Neural crest cell (in vitro differentiated cells): Measurements from ENCODE around the gene ADAM23. TPM values are rescaled to one million over a fixed set of nuclear protein-coding genes. Genes with fewer than 3 reads are reported as not detected.
A peak's percentile ranks its signal among the peaks of the same experiment; 100 is the strongest.

Experiments used
- DNase-seq: peaks from one replicate; pipeline ENCODE4 v3.0.0; 2021; ENCODE audit warnings: low read depth, mixed read lengths, low spot score
- H3K27ac Mint-ChIP-seq: one replicate; pipeline ENCODE4 v1.8.0; 2021; ENCODE audit warnings: mild to moderate bottlenecking, mixed read lengths; ENCODE audit not compliant: unreplicated experiment
- H3K27me3 Mint-ChIP-seq: 2 replicates; pipeline ENCODE4 v1.8.0; 2021; ENCODE audit warnings: low read depth, mild to moderate bottlenecking, mixed read lengths
- H3K36me3 Mint-ChIP-seq: 2 replicates; pipeline ENCODE4 v1.8.0; 2021; ENCODE audit warnings: low read depth, mild to moderate bottlenecking, mixed read lengths
- H3K4me1 Mint-ChIP-seq: 2 replicates; pipeline ENCODE4 v1.8.0; 2021; ENCODE audit warnings: mixed read lengths
- H3K4me3 Mint-ChIP-seq: one replicate; pipeline ENCODE4 v1.8.0; 2021; ENCODE audit warnings: mild to moderate bottlenecking, mixed read lengths
- H3K9me3 Mint-ChIP-seq: 2 replicates; pipeline ENCODE4 v1.8.0; 2021; ENCODE audit warnings: mixed read lengths
- total RNA-seq: library from RNA; stranded (reverse); gene quantifications from 2 replicates; pipeline ENCODE4 v1.2.1, GENCODE V29; 2021
- TF ChIP-seq, protein P1 (sequence below): fragments of 200-600 bp; sonication (generic); conservative IDR thresholded peaks from 2 replicates; pipeline ENCODE4 v1.5.0; 2021; ENCODE audit warnings: antibody characterized with exemption, mild to moderate bottlenecking

ADAM23 gene
- total RNA-seq, 1 donor from 2014 or later, result 31.2 TPM

GRCh38 chr2:206642075-206643025 lies 199.0 kb downstream of the ADAM23 start, which contains the start of gene FAM237A:
TSS of gene FAM237A (plus strand) at chr2:206642487. CDS start at chr2:206644237, 1,750 bp downstream.
- no peaks in the 10 kb centered on the region for H3K36me3 Mint-ChIP-seq
- DNase-seq, result peak; percentile 76
- H3K27me3 Mint-ChIP-seq, result peaks cover 29% of the 10 kb centered on the region
- H3K4me1 Mint-ChIP-seq, result peaks cover 6% of the 10 kb centered on the region
- TF ChIP-seq, protein P1, sequence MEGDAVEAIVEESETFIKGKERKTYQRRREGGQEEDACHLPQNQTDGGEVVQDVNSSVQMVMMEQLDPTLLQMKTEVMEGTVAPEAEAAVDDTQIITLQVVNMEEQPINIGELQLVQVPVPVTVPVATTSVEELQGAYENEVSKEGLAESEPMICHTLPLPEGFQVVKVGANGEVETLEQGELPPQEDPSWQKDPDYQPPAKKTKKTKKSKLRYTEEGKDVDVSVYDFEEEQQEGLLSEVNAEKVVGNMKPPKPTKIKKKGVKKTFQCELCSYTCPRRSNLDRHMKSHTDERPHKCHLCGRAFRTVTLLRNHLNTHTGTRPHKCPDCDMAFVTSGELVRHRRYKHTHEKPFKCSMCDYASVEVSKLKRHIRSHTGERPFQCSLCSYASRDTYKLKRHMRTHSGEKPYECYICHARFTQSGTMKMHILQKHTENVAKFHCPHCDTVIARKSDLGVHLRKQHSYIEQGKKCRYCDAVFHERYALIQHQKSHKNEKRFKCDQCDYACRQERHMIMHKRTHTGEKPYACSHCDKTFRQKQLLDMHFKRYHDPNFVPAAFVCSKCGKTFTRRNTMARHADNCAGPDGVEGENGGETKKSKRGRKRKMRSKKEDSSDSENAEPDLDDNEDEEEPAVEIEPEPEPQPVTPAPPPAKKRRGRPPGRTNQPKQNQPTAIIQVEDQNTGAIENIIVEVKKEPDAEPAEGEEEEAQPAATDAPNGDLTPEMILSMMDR, result no peak
- H3K27ac Mint-ChIP-seq, result no peak within 1 kb of the TSS
- H3K4me3 Mint-ChIP-seq, result no peak within 1 kb of the TSS
- H3K9me3 Mint-ChIP-seq, result no peaks in the 10 kb centered on the region

DNA sequence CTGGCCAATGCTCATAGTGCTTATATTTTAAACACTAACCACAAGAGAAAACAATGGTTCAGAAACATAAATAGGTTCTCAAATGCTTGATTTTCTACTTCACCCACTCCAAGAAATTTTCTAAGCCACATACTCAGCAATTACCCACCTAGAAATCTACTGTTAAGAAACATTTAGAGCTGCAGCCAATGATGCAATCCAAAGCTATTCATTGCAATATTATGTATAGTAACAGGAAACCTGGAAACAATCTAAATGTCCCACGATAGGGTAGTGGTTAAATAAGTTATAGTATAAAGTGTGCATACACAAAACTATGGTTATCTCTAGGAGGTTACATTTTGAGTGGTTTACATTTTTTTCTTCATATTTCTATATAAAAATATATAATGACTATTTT lies 204.7 kb downstream of the ADAM23 start:
- Mint-ChIP-seq H3K27me3 (peaks cover 38% of the 10 kb centered on the region), H3K36me3 (no peaks in the 10 kb centered on the region), H3K27ac (no peak overlapping the region), H3K9me3 (no peaks in the 10 kb centered on the region), H3K4me1 (no peaks in the 10 kb centered on the region), H3K4me3 (no peak overlapping the region)
- TF ChIP-seq, protein P1, result no peak
- DNase-seq, result no peak

DNA sequence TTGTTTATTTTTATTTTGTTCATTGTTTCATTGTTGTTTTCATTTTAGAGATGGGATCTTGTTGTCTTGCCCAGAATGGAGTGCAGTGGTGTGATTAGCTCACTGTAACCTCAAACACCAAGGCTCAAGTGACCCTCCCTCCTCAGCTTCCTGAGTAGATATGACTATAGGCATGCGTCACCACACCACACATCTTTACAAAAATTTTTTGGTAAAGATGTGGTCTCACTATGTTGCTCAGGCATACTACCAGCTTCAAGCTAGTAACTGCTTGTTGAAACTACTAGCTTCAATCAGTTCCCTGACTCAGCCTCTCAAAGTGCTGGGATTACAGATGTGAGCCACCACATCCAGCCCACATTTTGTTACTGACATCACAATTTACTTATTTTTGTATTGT lies 213.8 kb downstream of the ADAM23 start:
- H3K27ac Mint-ChIP-seq, result no peak overlapping the region
- H3K9me3 Mint-ChIP-seq, result peaks cover 14% of the 10 kb centered on the region
- H3K4me1 Mint-ChIP-seq, result no peaks in the 10 kb centered on the region
- no peak overlapping the region for H3K4me3 Mint-ChIP-seq
- H3K27me3 Mint-ChIP-seq, result peaks cover 14% of the 10 kb centered on the region
- DNase-seq, result no peak
- TF ChIP-seq, protein P1, result no peak
- no peaks in the 10 kb centered on the region for H3K36me3 Mint-ChIP-seq

DNA sequence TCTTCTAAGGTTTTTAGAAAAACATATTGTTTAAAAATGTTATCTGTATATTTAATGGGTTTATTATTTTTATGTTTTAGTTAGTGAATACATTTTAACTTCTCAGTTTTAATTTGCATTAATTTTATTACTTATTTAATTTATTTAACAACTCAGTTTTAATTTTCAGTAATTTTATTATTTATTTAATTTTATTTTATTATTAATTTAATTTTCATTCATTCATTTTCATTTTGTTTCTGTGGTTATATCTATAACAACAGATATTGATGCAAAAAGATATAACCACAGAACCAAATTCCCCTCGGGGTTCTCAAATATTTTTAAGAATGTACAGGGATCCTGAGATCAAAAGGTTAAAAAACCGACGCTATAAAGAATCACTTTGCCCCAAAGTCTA lies 221.9 kb downstream of the ADAM23 start:
- DNase-seq, result no peak
- TF ChIP-seq, protein P1, result no peak
- Mint-ChIP-seq H3K36me3 (no peaks in the 10 kb centered on the region), H3K4me3 (no peak overlapping the region), H3K9me3 (no peaks in the 10 kb centered on the region), H3K4me1 (peaks cover 6% of the 10 kb centered on the region), H3K27ac (peak overlapping the region; percentile 59), H3K27me3 (peaks cover 5% of the 10 kb centered on the region)

Other genes with a start within 250 kb of the ADAM23 start
- gene ZDBF2, start 168.9 kb upstream of the ADAM23 start, total RNA-seq, result 27.1 and 28.1 TPM in 2 replicates
- gene FAM237A, start 199.0 kb downstream of the ADAM23 start, total RNA-seq, result not detected in 2 replicates